COLO668 (cell line): ENCODE measurements around the gene SMCHD1.
A peak's percentile ranks its signal among the peaks of the same experiment; 100 is the strongest.
"Not testable (repeated sequence)": the region's sequence is repeated elsewhere in the genome, so short reads cannot be mapped to it uniquely, and the experiment has no call there.

ENCODE experiments used
- DNase-seq: peaks from one replicate; lab custom pipeline; 2025; ENCODE audit not compliant: unreplicated experiment; lab: John Stamatoyannopoulos, UW

The SMCHD1 gene

DNA sequence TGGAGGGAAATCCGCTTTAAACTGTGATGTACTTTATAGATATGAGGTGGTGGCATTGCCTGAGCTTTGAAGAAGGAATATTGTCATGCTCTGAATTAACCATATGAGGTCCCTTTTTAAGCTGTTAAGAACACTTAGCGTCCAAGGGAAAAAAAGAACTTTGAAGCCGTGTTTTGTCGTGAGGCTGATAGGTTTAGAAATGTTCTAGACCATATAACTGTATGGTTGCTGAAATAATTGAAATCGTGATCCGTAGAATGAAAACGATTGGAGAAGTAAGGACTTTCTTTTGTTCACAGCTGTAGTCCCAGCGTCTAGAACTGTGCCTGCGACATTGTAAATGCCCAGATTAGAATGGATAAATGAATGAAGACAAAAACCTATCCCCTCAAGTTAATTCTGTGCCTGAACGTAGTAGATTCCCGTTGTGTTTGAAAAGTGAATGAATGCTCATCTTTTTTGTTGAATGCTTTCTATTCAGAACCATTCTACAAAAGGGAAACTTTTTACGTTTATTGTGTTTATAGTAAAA is 1.5 kb downstream of the SMCHD1 start:
- DNase-seq: no peak

DNA sequence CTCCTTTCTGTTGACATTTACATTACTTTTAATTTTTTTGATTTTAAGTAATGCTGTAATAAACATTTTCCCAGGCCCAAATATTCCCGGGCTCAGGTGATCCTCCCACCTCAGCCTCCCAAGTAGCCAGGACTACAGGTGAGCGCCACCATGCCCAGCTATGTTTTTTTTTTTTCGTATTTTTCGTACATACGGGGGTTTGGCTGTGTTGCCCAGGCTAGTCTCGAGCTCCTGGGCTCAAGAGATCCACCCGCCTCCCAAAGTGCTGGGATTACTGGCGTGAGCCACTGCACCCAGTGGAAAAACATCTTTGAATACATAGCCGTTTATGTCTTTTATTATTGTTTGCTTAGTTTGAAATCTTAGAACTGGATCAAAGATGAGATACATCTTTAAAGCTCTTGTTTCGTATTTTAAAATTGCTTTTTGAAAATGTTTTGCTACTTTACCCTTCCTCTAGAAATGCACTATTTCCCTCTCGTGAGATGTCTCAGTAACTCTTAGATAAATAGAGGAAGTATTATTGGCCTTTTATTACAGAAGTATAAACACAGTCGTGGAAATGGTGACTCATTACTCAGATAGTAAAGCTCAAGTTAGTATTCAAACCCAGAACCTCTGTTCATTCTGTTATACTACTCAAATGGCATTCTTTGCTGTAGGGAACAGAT is 2.4 kb downstream of the SMCHD1 start:
- peak; percentile 13 for DNase-seq

DNA sequence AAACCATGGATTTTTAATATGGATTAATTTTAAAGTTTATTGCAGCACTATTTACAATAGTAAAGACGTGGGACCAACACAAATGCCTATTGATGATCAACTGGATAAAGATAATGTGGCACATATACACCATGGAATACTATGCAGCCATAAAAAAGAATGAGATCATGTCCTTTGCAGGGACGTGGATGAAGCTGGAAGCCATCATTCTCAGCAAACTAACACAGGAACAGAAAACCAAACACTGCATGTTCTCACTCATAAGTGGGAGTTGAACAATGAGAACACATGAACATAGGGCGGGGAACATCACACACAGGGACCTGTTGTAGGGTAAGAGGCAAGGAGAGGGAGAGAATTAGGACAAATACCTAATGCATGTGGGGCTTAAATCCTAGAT is 5.3 kb downstream of the SMCHD1 start:
- DNase-seq: not testable (repeated sequence)

DNA sequence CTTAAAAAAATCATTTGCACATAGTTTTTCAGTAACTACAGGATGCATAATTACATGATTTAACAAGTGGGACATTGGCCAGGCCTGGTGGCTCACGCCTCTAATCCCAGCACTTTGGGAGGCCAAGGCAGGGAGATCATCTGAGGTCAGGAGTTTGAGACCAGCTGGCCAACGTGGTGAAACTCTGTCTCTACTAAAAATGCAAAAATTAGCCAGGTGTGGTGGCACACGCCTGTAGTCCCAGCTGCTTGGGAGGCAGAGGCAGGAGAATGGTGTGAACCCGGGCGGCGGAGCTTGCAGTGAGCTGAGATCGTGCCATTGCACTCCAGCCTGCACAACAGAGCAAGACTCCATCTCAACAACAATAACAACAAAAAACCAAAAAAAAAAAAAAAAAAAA is 6.8 kb downstream of the SMCHD1 start:
- not testable (repeated sequence) for DNase-seq

DNA sequence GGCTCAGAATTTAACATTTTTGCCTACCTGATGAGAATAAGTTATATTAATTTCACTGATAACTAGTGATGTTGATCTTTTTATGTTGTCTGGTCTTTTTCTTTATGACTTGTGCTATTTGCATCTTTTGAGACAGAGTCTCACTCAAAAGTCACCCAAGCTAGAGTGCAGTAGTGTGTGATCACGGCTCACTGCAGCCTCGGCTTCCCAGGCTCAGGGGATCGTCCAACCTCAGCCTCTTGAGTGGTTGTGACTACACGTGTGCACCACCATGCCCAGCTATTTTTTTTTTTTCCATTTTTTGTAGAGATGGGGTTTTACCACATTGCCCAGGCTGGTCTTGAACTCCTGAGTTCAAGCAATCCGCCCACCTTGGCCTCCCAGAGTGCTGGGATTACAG is 7.5 kb downstream of the SMCHD1 start:
- DNase-seq: no peak

DNA sequence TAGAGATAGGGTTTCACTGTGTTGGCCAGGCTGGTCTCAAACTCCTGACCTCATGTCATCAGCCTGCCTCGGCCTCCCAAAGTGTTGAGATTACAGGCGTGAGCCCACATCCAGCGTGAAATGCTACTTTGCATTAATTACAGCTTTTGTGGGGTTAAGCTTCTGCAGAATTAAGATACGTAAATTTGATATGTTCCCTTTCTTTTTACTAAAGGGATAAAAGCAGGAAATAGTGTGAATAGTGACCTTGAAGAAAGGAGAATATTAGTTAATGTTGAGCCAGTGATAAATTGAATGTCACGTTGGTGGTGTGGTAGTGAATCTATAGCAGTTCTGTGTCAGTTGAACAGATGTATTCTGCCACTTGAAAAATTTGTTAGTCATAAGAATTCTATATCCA is 16.9 kb downstream of the SMCHD1 start:
- no peak for DNase-seq

DNA sequence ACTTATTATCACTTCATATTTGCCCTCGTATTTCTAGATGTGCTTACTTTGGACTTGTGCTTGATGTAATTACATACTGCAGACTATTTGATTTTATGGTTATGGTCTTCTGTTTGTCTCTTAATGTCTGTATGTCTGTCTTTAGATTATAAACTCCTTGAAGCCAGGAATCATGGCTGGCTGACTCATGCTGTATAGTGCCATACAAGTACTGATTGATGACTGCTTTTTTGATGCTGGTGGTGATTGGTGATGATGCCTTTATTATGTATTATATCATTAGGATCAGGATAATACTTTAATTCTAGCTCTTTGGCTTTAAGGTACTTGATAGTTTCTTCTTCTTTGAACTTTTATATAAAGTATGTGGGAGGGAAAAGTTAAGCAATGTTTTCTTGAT is 17.3 kb downstream of the SMCHD1 start:
- no peak for DNase-seq

DNA sequence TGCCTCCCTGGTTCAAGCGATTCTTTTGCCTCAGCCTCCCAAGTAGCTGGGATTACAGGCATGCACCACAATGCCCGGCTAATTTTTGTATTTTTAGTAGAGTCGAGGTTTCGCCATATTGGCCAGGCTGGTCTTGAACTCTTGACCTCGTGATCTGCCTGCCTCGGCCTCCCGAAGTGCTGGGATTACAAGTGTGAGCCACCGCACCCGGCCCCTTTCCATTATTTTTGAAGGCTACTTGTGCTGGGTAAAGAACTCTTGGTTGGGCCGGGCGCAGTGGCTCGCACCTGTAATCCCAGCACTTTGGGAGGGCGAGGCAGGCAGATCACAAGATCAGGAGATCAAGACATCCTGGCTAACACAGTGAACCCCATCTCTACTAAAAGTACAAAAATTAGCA is 23.4 kb downstream of the SMCHD1 start:
- DNase-seq: not testable (repeated sequence)

DNA sequence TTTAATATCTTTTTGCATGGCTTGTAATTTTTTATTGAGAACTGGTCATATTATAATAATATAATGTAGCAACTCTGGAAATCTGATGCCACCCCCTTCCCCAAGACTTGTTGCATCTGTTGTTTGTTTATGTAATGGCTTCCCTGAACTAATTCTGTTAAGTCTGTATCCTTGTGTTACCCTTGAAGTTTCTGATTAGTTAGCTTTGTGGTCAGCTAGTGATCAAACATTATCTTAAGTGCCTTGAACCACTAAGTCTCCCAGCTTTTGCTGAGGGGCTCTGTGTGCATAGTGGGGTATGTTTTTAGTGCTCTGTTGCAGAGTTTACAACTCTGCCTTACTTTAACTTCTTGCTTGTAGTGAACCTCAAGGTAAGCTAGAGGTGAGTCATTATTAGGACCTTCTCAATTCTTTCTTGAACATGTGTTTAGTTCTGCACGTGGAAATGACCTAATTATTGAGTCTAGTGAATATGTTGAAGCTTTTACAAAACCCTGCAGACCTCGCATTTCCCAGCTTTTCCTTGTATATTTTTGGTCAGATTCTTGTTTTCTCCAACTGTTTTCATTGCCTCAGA is 24.8 kb downstream of the SMCHD1 start:
- DNase-seq: no peak

DNA sequence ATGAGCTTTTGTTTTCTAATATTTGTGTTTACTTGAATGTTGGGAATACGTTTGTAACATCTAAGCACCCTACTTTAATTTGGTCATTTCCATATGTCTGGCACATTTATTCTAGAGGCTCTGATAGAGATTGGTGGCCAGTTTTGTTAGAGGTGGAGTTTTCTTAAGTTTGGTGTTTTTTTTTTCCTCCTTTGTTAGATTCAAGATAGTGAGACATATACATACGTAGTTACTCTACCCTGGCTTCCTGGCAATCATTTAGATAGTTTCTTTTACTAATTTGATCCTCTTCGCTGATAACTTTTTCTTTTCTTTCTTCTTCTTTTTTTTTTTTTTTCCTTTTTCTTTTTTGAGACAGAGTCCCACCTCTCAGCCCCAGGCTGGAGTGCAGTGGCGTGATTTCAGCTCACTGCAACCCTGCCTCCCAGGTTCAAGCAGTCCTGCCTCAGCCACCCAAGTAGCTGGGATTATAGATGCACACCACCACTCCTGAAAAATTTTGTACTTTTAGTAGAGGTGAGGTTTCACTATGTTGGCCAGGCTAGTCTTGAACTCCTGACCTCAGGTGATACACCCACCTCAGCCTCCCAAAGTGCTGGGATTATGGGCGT is 26.6 kb downstream of the SMCHD1 start:
- no peak for DNase-seq

DNA sequence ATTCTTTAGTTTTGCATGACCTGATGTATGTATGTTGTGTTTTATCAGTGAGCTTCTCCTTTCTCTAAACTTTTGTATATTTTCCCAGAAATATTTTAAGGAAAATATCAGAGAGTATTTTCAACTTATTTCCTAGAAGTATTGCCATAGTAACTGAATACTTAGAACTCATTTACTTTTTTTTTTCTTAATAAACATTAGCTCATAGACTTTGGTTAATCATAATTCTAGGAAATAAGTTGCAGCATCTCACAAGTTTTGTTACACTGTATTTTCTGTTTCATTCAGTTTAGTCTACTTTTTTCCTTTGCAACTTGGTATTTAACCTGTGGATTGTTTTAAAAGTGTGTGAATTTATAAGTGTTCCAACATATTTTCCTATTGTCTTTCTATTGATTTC is 27.5 kb downstream of the SMCHD1 start:
- no peak for DNase-seq

DNA sequence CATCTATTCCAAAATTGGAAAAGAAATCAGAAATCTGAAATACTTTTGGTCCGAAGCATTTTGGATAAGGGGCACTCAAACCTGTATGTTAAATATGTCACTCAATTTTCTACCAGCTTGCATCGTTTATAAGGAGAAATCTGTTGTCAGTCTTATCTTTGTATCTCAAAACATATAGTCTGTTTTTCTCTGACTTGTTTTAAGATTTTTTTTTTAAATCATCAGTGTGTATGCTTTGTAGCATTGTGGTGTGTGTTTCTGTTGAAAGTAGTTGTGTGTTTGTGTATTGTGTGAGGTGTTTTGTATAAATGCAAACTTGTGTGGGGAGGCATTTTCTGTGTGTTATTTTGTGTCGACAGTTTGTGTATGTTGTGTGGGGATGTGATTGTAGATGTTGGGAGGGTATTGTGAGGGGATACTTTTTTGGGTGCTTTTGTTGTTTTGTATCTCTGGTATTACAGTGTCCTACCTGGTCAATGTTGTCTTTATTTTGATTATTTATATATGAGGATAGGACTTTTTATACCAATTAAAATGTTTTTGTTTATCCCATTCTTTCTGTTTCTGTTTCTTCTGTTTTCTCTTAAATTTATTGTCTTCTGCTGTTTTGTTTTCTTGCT is 30.9 kb downstream of the SMCHD1 start:
- no peak for DNase-seq

DNA sequence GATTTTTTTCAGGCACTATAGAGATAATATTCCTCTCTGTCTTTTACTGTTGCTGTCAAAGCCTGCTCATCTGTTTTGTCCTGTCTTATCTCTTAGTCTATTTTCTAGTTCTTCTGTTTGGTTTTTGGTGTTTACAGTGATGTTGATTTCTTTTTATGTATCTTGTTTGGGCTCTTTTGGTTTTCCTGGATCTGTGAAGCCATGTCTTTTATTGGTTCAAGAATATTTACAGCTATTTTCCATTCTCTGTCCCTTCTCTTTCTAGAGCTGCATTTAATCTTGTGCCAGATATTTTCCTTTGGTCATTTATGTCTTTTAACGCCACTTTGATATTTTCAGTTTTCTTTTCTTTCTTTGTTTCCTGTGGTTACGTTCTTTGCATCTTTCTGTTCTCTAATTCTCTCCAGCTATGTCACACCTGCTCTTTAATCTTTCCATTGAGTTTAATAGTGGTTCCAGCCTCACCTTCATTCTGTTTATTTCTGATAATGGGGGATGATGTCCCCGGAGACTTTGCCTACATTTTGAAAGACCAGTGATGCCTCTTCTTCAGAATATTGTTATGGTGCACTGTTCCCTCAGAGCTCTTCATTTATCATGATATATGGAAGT is 32.0 kb downstream of the SMCHD1 start:
- DNase-seq: no peak

DNA sequence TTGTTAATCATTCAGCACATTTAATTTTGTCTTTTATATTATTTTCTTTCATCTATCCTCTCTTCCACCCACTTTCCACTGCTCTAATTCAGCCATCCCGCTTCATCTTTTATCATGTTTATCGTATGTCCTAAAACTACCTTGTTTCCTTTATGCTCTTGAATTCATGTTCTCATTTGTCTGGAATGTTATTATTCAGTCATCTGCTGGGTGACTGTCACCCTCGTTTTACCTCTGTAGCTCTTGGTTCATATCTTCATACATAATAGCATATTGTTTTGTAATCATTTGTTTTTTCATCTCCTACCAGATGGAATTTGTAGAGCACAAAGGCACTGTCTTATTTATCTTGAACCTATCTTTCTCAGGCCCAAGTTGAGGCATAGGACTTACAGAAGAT is 37.0 kb downstream of the SMCHD1 start:
- no peak for DNase-seq

DNA sequence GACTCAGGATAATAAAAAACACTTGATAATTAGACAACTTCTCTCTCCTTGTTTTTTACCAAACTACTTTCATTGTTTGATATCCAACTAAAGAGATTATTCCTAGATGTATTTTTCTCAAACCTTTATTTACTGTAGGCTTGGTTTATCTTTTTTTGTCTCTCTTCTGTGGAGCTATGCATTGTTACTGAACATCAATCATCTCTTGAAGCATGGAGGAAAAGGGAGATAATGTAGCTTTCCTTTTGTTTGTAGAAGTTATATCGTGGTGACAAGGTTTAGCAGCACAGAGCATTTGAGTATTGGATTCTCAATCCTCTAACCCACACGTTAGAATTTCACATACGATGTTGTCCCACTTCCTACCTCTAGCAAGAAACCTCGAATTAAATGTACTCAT is 41.7 kb downstream of the SMCHD1 start:
- DNase-seq: no peak

DNA sequence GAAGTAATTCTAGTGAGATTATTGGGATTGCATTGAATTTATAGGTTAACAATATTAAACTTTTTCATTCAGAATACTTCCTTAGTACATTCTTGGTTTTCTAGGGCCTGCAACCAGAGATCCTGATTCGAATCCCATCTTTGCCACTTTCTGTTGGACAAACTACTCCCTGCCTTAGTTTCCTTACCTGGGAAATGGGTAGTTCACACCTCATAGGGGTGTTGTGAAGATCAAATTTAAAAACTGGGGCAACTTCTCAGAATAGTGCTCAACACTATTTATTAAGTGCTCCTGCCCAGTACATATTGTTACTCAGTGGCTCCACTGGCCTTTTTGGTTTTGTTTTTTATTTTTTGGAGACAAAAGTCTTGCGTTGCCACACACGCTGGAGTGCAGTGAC is 43.5 kb downstream of the SMCHD1 start:
- no peak for DNase-seq

DNA sequence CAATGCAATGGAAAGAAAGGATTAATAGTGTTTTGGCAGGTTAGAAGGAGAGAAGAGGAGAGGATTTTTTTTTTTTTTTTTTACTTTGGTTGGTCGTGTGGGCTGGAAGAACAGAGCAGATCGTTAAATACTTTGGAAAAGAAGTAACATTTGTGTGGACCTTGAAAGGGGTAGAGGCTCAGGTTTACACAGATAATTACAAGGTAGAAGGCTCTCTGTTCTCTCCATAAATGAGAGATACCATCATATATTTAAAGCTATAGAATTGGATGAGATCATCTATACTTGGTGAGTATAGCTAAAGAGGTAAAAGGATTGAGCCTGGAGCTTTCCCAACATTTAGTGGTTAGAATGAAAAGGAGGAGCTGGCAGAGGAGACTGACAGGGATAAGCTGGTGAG is 49.0 kb downstream of the SMCHD1 start:
- no peak for DNase-seq

DNA sequence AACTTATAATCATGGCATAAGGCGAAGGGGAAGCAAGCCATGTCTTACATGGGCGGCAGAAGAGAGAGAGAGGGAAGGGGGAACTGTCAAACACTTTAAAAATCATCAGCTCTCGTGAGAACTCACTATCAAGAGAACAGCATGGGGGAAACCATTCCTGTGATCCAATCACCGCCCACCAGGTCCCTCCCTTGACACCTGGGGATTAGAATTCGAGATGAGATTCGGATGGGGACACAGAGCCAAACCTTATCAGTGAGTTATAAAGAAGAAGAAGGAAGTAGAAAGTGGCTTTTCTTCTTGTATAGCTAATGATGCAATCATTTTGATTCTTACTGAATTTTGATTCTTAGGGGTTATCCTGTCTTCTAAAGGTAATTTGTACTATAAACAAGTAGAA is 51.4 kb downstream of the SMCHD1 start:
- DNase-seq: no peak

DNA sequence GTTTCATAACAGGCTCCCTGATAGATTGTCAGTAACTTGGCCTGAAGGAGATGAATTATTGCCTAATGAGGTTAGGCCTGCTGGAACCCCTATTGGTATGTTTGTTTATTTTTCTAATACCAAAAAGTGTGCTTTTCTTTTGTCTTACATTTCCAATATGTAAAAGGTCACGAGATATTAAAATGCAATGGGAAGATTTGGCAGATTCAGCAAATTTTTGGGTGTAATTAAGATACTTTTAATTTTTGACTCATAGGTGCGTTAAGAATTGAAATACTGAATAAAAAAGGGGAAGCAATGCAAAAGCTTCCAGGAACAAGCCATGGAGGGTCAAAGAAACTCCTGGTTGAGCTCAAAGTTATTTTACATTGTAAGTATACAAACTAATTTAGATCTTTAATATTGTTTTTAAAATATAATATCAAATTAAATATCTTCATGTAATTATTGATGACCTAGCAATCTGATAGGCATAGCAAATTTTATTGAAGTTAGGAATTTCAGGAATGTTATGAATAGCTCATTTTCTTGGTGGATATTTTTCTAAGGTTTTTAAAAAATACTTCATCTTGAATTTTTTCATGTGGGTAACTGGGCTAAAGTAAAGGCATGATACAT is 52.1 kb downstream of the SMCHD1 start:
- no peak for DNase-seq

DNA sequence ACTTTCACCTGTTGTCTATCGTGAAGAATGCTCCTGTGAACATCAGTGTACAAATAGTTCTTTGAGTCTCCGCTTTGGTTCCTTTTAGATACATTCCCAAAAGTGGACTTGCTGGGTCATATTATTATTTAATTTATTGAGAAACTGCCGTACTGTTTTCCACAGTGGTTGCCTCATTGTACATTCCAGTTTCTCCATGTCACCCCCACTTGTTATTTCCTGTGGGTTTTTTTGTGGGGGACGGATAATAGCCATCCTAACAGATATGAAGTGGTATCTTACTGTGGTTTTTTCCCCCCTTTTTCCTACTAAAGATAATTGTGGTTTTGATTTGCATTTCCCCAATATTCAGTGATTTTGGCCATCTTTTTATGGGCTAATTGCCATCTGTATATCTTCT is 53.8 kb downstream of the SMCHD1 start:
- no peak for DNase-seq

DNA sequence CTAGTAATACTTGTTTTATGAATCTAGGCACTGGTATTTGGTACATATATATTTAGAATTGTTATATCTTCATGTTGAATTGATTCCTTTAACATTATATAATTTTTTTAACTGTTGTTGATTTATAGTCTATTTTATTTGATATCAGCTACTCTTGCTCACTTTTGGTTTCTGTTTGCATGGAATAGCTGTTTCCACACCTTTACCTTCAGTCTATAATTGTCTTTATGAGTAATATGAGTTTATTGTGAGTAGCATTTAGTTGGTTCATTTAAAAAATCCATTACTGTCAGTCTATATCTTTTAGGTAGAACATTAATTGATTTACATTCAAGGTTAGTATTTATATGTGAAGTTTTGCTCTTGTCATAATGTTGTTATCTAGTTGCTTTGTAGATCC is 58.6 kb downstream of the SMCHD1 start:
- DNase-seq: no peak
